ENCODE data around the gene NOB1.
A peak's percentile ranks its signal among the peaks of the same experiment; 100 is the strongest.

Gene NOB1

DNA sequence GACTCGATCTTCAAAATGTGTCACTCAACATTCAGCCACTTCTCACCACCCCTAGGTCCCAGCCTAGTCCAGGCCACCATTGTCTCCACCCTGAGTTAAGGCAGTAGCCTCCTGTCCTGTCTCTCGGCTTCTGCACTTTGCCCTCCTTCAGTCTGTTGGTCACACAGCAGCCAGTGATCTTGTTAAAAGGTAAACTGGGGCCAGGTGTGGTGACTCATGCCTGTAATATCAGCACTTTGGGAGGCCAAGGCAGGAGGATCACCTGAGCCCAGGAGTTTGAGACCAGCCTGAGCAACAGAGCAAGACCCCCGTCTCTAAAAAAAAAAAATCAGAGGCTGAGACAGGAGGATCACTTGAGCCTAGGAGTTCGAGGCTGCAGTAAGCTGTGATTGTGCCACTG, 33.2 kb upstream of the NOB1 start:
- Histone ChIP-seq H3K18ac (ENCODE audit: low read length) (no peak overlapping the region), H3K14ac (ENCODE audit: low read length) (no peak overlapping the region), H2BK120ac (ENCODE audit: insufficient read depth, low read length, poor library complexity) (no peak overlapping the region), H3K23ac (ENCODE audit: low read length) (no peak overlapping the region), H3K27me3 (ENCODE audit: insufficient read depth, low read length) (no peaks in the 10 kb centered on the region), H3K36me3 (ENCODE audit: control insufficient read depth in 1 of 2, insufficient read depth in 2 of 2, low read length in 2 of 2) (peaks cover 6 to 7% of the 10 kb centered on the region in 2 experiments), H3K4me2 (ENCODE audit: low read length) (no peak overlapping the region), H3K9me3 (ENCODE audit: insufficient read depth, low read depth, low read length) (no peaks in the 10 kb centered on the region), H3K9ac (ENCODE audit: low read length) (no peak overlapping the region), H2AK5ac (ENCODE audit: low read length) (no peak overlapping the region), H4K12ac (ENCODE audit: low read depth, low read length) (no peak overlapping the region), H3K79me1 (ENCODE audit: low read length) (no peaks in the 10 kb centered on the region), H4K8ac (ENCODE audit: low read depth, low read length) (no peak overlapping the region), H3K79me2 (ENCODE audit: control insufficient read depth, insufficient read depth, low read length, poor library complexity) (no peaks in the 10 kb centered on the region), H2BK12ac (ENCODE audit: low read length) (no peak overlapping the region), H3K4me1 (ENCODE audit: control insufficient read depth in 1 of 2, insufficient read depth in 2 of 2, low read length in 2 of 2) (no peaks in the 10 kb centered on the region), H4K91ac (ENCODE audit: low read depth, low read length) (no peak overlapping the region), H2AFZ (ENCODE audit: insufficient read depth, low read length, poor library complexity) (no peak overlapping the region), H3K4ac (ENCODE audit: low read depth, low read length) (no peak overlapping the region), H3K27ac (ENCODE audit: low read depth, low read length) (no peak overlapping the region), H3K4me3 (ENCODE audit: low read depth, low read length) (no peak overlapping the region), H2BK5ac (ENCODE audit: low read depth, low read length, poor library complexity) (no peak overlapping the region)
- no CpG with 5 or more reads among the region's 4 CpGs for WGBS (ENCODE audit: extremely low coverage, insufficient coverage, insufficient read length)
- DNase-seq = peak; percentile 58 to 72

DNA sequence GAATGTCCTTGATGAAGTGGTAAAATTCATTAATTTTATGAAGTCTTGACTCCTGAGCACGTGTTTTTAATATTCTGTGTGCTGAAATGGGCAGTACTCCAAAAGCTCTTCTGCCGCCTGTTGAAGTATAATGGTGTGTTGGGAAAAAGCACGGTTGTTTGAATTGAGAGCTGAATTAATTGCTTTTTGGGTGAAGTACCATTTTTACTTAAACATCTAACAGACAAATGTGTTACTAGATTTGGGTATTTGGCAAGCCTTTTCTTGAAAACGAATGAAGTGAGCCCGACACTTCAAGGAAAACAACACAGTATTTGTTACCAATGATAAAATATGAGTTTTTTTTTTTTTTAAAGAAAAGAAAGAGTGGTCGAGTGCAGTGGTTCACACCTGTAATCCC, 29.9 kb upstream of the NOB1 start:
- H3K18ac ChIP-seq (ENCODE audit: low read length) = no peak overlapping the region
- no CpG with 5 or more reads among the region's 6 CpGs for WGBS (ENCODE audit: extremely low coverage, insufficient coverage, insufficient read length)
- H3K14ac ChIP-seq (ENCODE audit: low read length) = no peak overlapping the region
- no peak overlapping the region for H4K91ac ChIP-seq (ENCODE audit: low read depth, low read length)
- H2BK5ac ChIP-seq (ENCODE audit: low read depth, low read length, poor library complexity) = no peak overlapping the region
- no peak overlapping the region for H3K23ac ChIP-seq (ENCODE audit: low read length)
- H3K9ac ChIP-seq (ENCODE audit: low read length) = no peak overlapping the region
- no peaks in the 10 kb centered on the region for H3K79me2 ChIP-seq (ENCODE audit: control insufficient read depth, insufficient read depth, low read length, poor library complexity)
- no peak overlapping the region for H4K12ac ChIP-seq (ENCODE audit: low read depth, low read length)
- H4K8ac ChIP-seq (ENCODE audit: low read depth, low read length) = no peak overlapping the region
- no peaks in the 10 kb centered on the region for H3K9me3 ChIP-seq (ENCODE audit: insufficient read depth, low read depth, low read length)
- no peaks in the 10 kb centered on the region for H3K27me3 ChIP-seq (ENCODE audit: insufficient read depth, low read length)
- no peak overlapping the region for H2BK120ac ChIP-seq (ENCODE audit: insufficient read depth, low read length, poor library complexity)
- no peak overlapping the region for H3K27ac ChIP-seq (ENCODE audit: low read depth, low read length)
- no peak for DNase-seq
- H3K4me2 ChIP-seq (ENCODE audit: low read length) = no peak overlapping the region
- no peaks in the 10 kb centered on the region for H3K79me1 ChIP-seq (ENCODE audit: low read length)
- H3K36me3 ChIP-seq (ENCODE audit: control insufficient read depth in 1 of 2, insufficient read depth in 2 of 2, low read length in 2 of 2) = peaks cover 6 to 7% of the 10 kb centered on the region in 2 experiments
- no peaks in the 10 kb centered on the region for H3K4me1 ChIP-seq (ENCODE audit: control insufficient read depth in 1 of 2, insufficient read depth in 2 of 2, low read length in 2 of 2)
- no peak overlapping the region for H3K4me3 ChIP-seq (ENCODE audit: low read depth, low read length)
- H3K4ac ChIP-seq (ENCODE audit: low read depth, low read length) = no peak overlapping the region
- H2BK12ac ChIP-seq (ENCODE audit: low read length) = no peak overlapping the region
- no peak overlapping the region for H2AK5ac ChIP-seq (ENCODE audit: low read length)
- no peak overlapping the region for H2AFZ ChIP-seq (ENCODE audit: insufficient read depth, low read length, poor library complexity)

DNA sequence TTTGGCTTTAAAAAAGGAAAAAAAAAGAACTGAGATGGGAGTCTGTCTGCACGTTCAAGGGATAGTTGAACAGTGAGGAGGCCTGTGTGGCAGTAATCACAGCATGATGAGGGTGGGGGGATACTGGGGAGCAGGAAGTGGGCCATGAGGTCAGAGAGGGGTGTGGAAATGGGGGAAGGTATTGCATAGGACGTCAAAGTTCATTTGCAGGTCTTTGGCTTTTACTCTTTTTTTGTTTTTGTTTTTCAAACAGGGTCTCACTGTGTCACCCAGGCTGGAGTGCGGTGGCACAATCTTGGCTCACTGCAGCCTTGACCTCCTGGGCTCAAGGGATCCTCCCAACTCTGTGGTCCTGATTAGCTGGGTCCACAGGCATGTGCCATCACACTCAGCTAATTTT, 26.4 kb upstream of the NOB1 start:
- Histone ChIP-seq H3K4me3 (ENCODE audit: low read depth, low read length) (no peak overlapping the region), H3K9me3 (ENCODE audit: insufficient read depth, low read depth, low read length) (no peaks in the 10 kb centered on the region), H2BK120ac (ENCODE audit: insufficient read depth, low read length, poor library complexity) (no peak overlapping the region), H3K27me3 (ENCODE audit: insufficient read depth, low read length) (no peaks in the 10 kb centered on the region), H4K12ac (ENCODE audit: low read depth, low read length) (no peak overlapping the region), H3K4ac (ENCODE audit: low read depth, low read length) (no peak overlapping the region), H3K36me3 (ENCODE audit: control insufficient read depth in 1 of 2, insufficient read depth in 2 of 2, low read length in 2 of 2) (peaks cover 0 to 3% of the 10 kb centered on the region in 2 experiments), H2AFZ (ENCODE audit: insufficient read depth, low read length, poor library complexity) (no peak overlapping the region), H4K8ac (ENCODE audit: low read depth, low read length) (no peak overlapping the region), H3K79me2 (ENCODE audit: control insufficient read depth, insufficient read depth, low read length, poor library complexity) (no peaks in the 10 kb centered on the region), H3K27ac (ENCODE audit: low read depth, low read length) (no peak overlapping the region), H4K91ac (ENCODE audit: low read depth, low read length) (no peak overlapping the region), H3K4me1 (ENCODE audit: control insufficient read depth in 1 of 2, insufficient read depth in 2 of 2, low read length in 2 of 2) (no peaks in the 10 kb centered on the region), H3K79me1 (ENCODE audit: low read length) (no peaks in the 10 kb centered on the region), H2AK5ac (ENCODE audit: low read length) (no peak overlapping the region), H3K23ac (ENCODE audit: low read length) (no peak overlapping the region), H3K4me2 (ENCODE audit: low read length) (no peak overlapping the region), H3K14ac (ENCODE audit: low read length) (no peak overlapping the region), H2BK5ac (ENCODE audit: low read depth, low read length, poor library complexity) (no peak overlapping the region), H2BK12ac (ENCODE audit: low read length) (no peak overlapping the region), H3K9ac (ENCODE audit: low read length) (no peak overlapping the region), H3K18ac (ENCODE audit: low read length) (no peak overlapping the region)
- DNase-seq = no peak
- WGBS (ENCODE audit: extremely low coverage, insufficient coverage, insufficient read length) = no CpG with 5 or more reads among the region's 3 CpGs

DNA sequence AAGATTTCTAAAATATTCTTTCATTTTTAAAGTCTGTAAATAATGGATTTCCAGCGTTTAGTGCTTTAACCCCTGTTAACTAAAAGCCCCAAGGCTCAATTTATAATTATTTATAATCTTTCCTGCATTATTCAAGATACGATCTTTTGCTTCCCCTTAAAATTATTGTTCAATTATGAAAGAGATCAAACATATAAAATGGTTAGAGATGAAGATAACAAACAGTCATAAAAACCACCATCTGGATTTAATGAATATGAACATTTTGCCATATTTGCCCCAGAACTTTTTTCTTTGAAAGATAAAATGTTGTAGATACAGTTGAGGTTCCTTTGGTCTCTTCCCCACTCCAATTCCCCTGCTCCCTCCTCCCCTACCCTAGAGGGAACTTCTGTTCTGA, 25.0 kb upstream of the NOB1 start:
- Histone ChIP-seq H2AK5ac (ENCODE audit: low read length) (no peak overlapping the region), H3K9me3 (ENCODE audit: insufficient read depth, low read depth, low read length) (no peaks in the 10 kb centered on the region), H3K4me3 (ENCODE audit: low read depth, low read length) (no peak overlapping the region), H3K23ac (ENCODE audit: low read length) (no peak overlapping the region), H2BK120ac (ENCODE audit: insufficient read depth, low read length, poor library complexity) (no peak overlapping the region), H3K79me2 (ENCODE audit: control insufficient read depth, insufficient read depth, low read length, poor library complexity) (no peaks in the 10 kb centered on the region), H3K9ac (ENCODE audit: low read length) (no peak overlapping the region), H3K27me3 (ENCODE audit: insufficient read depth, low read length) (no peaks in the 10 kb centered on the region), H3K4me2 (ENCODE audit: low read length) (no peak overlapping the region), H4K91ac (ENCODE audit: low read depth, low read length) (no peak overlapping the region), H3K4me1 (ENCODE audit: control insufficient read depth in 1 of 2, insufficient read depth in 2 of 2, low read length in 2 of 2) (no peaks in the 10 kb centered on the region), H3K36me3 (ENCODE audit: control insufficient read depth in 1 of 2, insufficient read depth in 2 of 2, low read length in 2 of 2) (peaks cover 0 to 3% of the 10 kb centered on the region in 2 experiments), H3K14ac (ENCODE audit: low read length) (no peak overlapping the region), H3K4ac (ENCODE audit: low read depth, low read length) (no peak overlapping the region), H4K12ac (ENCODE audit: low read depth, low read length) (no peak overlapping the region), H3K27ac (ENCODE audit: low read depth, low read length) (no peak overlapping the region), H4K8ac (ENCODE audit: low read depth, low read length) (no peak overlapping the region), H2BK12ac (ENCODE audit: low read length) (no peak overlapping the region), H2AFZ (ENCODE audit: insufficient read depth, low read length, poor library complexity) (no peak overlapping the region), H3K79me1 (ENCODE audit: low read length) (no peaks in the 10 kb centered on the region), H3K18ac (ENCODE audit: low read length) (no peak overlapping the region), H2BK5ac (ENCODE audit: low read depth, low read length, poor library complexity) (no peak overlapping the region)
- DNase-seq = no peak
- WGBS (ENCODE audit: extremely low coverage, insufficient coverage, insufficient read length) = no CpG with 5 or more reads among the region's 2 CpGs

Measured in trophoblast cell (in vitro differentiated cells and primary cell).